Tibial nerve (tissue), 4 donors: Measurements from ENCODE around the gene IKBIP. TPM values are rescaled to one million over a fixed set of nuclear protein-coding genes. Genes with fewer than 3 reads are reported as not detected.

Experiments used
- DNase-seq, 2 donors: peaks; one replicate each; pipeline ENCODE4 v3.0.0-alpha.2; 2019; ENCODE audit warnings: low spot score in 2 of 2
- H3K27ac ChIP-seq, 4 donors: fragments of 200-600 bp; sonication (generic) in 3 of 4; one replicate each; pipeline ENCODE4 v1.5.1; 2017 to 2019; ENCODE audit warnings: mild to moderate bottlenecking in 1 of 4
- H3K27me3 ChIP-seq, 2 donors: fragments of 200-600 bp; sonication (generic) in 1 of 2; one replicate each; pipeline versions ENCODE4 v1.5.1 to v1.6.0; 2017 to 2019
- H3K36me3 ChIP-seq, 3 donors: fragments of 200-600 bp; sonication (generic); one replicate each; pipeline ENCODE4 v1.5.1; 2018 to 2019
- H3K4me1 ChIP-seq, 4 donors: fragments of 200-600 bp; sonication (generic) in 3 of 4; one replicate each; pipeline ENCODE4 v1.5.1; 2017 to 2019
- H3K4me3 ChIP-seq, 4 donors: fragments of 200-600 bp; sonication (generic) in 3 of 4; one replicate each; pipeline ENCODE4 v1.5.1; 2017 to 2019; ENCODE audit warnings: mild to moderate bottlenecking in 1 of 4, moderate library complexity in 1 of 4
- H3K9me3 ChIP-seq, 4 donors: fragments of 200-600 bp; sonication (generic) in 3 of 4; one replicate each; pipeline ENCODE4 v1.5.1; 2017 to 2019
- EP300 ChIP-seq, 2 donors: sonication (generic); formaldehyde crosslinking; IDR thresholded peaks; one replicate each; pipeline ENCODE4 v1.6.1; 2017; ENCODE audit warnings: antibody characterized with exemption in 2 of 2, mild to moderate bottlenecking in 1 of 2
- POLR2A ChIP-seq, 2 donors: fragments of 450-650 bp; IDR thresholded peaks; one replicate each; pipeline ENCODE4 v1.6.1; 2017; ENCODE audit warnings: antibody characterized with exemption in 2 of 2, mild to moderate bottlenecking in 2 of 2, moderate library complexity in 2 of 2
- WGBS, 2 donors: methylation state at CpG; one replicate each; pipeline ENCODE4 v1.1.5; 2018; 5-methylcytosine and 5-hydroxymethylcytosine counted together
- total RNA-seq, 4 donors: library from RNA; depleted of rRNA; stranded (reverse); fragments of >200 nt; gene quantifications; one replicate each; pipeline ENCODE4 v1.1.0, GENCODE V29; 2016
- TF ChIP-seq, protein P1 (sequence below), 5 experiments: fragments of 200-600 bp in 3 of 5; fragments of 450-650 bp in 2 of 5; sonication (generic) in 3 of 5; IDR thresholded peaks; one replicate each; pipeline ENCODE4 v1.5.1; 2016 to 2019; ENCODE audit warnings: antibody characterized with exemption in 5 of 5, mild to moderate bottlenecking in 3 of 5, moderate library complexity in 2 of 5

IKBIP gene
- total RNA-seq, 4 donors from 2014 or later, result 8.7 to 17.7 (median 11.7) TPM

DNA sequence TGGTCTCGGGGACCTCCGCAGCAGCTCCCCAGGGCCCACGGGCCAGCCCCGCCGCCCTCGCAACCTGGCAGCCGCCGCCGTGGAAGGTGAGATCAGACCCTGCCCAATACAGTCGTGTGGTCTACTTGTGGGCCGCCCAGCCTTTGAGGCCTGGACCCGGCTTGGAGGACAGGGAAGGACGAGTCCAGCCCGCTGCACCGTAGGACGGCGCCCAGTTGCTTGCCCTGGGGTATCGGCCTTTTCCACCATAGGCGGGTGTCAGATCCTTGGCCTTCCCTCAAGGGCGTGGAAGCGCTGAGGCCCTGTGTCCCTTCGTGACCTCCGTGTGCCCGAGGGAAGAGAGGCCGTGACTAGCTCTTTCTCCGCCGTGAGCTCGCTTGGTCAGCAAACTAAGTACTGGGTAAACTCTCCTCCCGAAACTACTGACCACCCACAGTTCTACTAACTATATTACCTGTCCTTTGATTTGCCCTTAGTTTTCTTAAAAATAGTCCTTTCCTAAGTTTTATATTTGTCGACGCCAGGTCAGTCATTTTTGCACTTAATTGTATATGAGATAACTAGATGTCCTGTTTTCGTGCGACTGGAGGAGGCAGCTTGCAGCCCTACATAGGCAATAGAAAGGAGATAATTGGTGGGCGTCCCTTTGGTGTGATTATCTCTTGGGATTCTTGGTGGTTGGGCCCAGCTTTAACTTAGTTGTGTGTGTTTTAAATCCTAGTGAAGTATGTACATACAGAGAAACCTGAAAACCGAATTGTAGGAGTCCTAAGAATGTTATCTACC, 50.3 kb downstream of the IKBIP start:
- TF ChIP-seq EP300 (IDR thresholded peaks at IDR 0.05) (no peak), POLR2A (IDR thresholded peaks at IDR 0.05) (no peak)
- TF ChIP-seq, protein P1, sequence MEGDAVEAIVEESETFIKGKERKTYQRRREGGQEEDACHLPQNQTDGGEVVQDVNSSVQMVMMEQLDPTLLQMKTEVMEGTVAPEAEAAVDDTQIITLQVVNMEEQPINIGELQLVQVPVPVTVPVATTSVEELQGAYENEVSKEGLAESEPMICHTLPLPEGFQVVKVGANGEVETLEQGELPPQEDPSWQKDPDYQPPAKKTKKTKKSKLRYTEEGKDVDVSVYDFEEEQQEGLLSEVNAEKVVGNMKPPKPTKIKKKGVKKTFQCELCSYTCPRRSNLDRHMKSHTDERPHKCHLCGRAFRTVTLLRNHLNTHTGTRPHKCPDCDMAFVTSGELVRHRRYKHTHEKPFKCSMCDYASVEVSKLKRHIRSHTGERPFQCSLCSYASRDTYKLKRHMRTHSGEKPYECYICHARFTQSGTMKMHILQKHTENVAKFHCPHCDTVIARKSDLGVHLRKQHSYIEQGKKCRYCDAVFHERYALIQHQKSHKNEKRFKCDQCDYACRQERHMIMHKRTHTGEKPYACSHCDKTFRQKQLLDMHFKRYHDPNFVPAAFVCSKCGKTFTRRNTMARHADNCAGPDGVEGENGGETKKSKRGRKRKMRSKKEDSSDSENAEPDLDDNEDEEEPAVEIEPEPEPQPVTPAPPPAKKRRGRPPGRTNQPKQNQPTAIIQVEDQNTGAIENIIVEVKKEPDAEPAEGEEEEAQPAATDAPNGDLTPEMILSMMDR (IDR thresholded peaks at IDR 0.05), result no peak
- DNase-seq, result peak in 1 of 2 donors; percentile 43
- Histone ChIP-seq H3K4me3 (peak overlapping the region; percentile 83 to 97 (median 96)), H3K4me1 (peaks cover 4 to 23% (median 13%) of the 10 kb centered on the region in 4 donors), H3K9me3 (no peaks in the 10 kb centered on the region), H3K36me3 (peaks cover 0 to 21% (median 6%) of the 10 kb centered on the region in 3 donors), H3K27ac (peak overlapping the region; percentile 97 to 98 (median 98)), H3K27me3 (no peaks in the 10 kb centered on the region)
- 0 to 1% methylated on average over 28 to 34 of the region's 35 CpGs for WGBS, 2 donors

DNA sequence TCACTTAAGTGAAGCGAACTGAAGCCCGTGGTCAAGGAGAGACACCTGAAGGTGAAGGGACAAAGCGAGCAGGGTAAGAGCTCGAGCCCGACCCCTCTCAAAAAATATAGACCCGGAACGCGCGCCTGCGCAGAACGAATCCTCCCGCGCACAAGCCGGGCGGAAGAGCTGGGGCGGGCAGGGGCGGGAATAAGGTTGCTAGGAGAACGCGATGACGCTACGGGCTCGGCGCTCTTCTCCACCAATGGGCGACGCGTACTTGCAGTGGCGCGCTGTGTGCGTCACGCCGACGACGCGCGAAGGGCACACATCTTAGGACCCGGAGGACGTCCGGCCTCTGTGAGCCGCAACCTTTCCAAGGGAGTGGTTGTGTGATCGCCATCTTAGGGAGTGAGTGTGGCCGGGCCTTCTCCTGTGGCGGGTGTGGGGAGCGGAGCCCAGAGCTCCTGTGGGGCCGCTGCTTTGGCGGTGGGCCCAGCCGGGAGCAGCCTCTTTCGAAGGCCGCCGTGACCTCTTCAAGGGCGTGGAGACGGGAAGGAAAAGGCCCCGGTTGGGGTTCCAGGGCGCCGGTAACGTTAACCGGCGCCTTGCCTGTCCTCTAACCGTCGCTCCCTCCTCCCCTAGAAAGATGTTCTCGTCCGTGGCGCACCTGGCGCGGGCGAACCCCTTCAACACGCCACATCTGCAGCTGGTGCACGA, 51.1 kb downstream of the IKBIP start, which contains the start of gene SLC25A3:
Gene SLC25A3, plus strand, starts transcription at position 336 of the 699 bp plus-strand sequence. Its CDS starts 293 bp downstream, at position 629.
- Histone ChIP-seq H3K9me3 (no peaks in the 10 kb centered on the region), H3K4me3 (peak within 1 kb of the TSS; percentile 83 to 97 (median 96)), H3K4me1 (peaks cover 4 to 23% (median 13%) of the 10 kb centered on the region in 4 donors), H3K27ac (peak within 1 kb of the TSS; percentile 97 to 98 (median 98)), H3K36me3 (peaks cover 0 to 14% (median 2%) of the 10 kb centered on the region in 3 donors), H3K27me3 (no peaks in the 10 kb centered on the region)
- WGBS, 2 donors, result 0% methylated on average over 36 to 54 of the region's 67 CpGs
- TF ChIP-seq, protein P1 (IDR thresholded peaks at IDR 0.05), result peak in 1 of 5 experiments; percentile 20
- peak; percentile 96 to 97 for TF ChIP-seq POLR2A (IDR thresholded peaks at IDR 0.05)
- peak; percentile 77 to 100 for TF ChIP-seq EP300 (IDR thresholded peaks at IDR 0.05)
- peak; percentile 92 to 94 for DNase-seq

DNA sequence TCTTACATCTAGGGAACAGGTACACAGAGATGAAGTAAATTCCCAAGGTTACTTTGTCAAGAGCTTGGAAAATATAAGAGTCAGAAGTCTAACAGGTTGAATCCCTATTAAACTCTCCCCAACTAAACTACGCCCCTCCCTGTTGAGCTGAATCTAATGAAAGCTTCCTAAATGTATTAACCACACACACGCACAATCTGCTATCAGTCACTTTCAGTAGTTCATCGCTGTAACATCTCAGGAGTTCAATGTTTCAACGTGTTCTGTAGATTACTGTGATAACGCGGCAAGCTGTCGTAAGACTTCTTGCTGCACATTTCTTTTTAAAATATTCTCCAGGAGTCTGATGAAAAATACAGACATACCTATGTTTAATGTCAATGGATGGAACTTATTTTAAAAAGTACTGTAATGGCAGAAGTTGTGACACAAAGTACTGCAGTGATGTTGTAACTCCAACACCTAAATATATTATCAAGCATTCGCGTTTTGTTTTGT, 51.7 kb downstream of the IKBIP start:
- DNase-seq, result no peak
- H3K27ac ChIP-seq, result peak overlapping the region; percentile 97 to 98 (median 98)
- H3K4me1 ChIP-seq, result peaks cover 4 to 23% (median 13%) of the 10 kb centered on the region in 4 donors
- no peaks in the 10 kb centered on the region for H3K27me3 ChIP-seq
- H3K9me3 ChIP-seq, result no peaks in the 10 kb centered on the region
- peaks cover 0 to 8% (median 0%) of the 10 kb centered on the region in 3 donors for H3K36me3 ChIP-seq
- WGBS, 2 donors, result 60 to 61% methylated on average over 9 of the region's 9 CpGs
- peak overlapping the region; percentile 32 to 97 (median 88) for H3K4me3 ChIP-seq
- TF ChIP-seq, protein P1 (IDR thresholded peaks at IDR 0.05), result no peak
- TF ChIP-seq EP300 (IDR thresholded peaks at IDR 0.05), result no peak
- TF ChIP-seq POLR2A (IDR thresholded peaks at IDR 0.05), result no peak

DNA sequence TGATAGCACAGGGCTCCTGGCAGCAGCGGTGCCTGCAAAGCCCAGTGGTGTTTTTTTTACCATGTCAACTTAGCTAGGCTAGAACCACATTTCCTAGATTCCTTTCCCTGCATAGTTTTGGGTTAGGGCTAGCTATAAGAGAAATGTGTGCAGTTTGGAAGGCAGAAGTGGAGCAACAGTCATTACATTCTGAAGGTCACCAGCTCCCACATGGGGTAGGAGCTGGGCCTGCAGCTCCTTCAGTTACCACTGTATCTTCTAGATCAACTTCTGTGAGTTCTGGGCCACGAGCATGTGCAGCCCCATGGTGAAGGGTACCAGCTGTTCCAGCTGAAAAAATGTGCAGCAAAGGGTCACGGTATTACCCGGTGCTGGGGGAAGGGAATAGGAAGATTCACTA, 53.4 kb downstream of the IKBIP start:
- Histone ChIP-seq H3K4me1 (peaks cover 4 to 17% (median 9%) of the 10 kb centered on the region in 4 donors), H3K27me3 (no peaks in the 10 kb centered on the region), H3K9me3 (no peaks in the 10 kb centered on the region), H3K27ac (no peak overlapping the region), H3K36me3 (no peaks in the 10 kb centered on the region), H3K4me3 (no peak overlapping the region)
- DNase-seq, result no peak
- no peak for TF ChIP-seq EP300 (IDR thresholded peaks at IDR 0.05)
- no peak for TF ChIP-seq POLR2A (IDR thresholded peaks at IDR 0.05)
- TF ChIP-seq, protein P1 (IDR thresholded peaks at IDR 0.05), result no peak
- 81 to 83% methylated on average over 4 of the region's 4 CpGs for WGBS, 2 donors
